Left hindlimb (tissue), 1 donor: ENCODE data around the gene STXBP1.

ENCODE experiments used
- DNase-seq: peaks from one replicate; pipeline ENCODE4 v3.0.0-alpha.2; 2018

STXBP1 gene

GRCh38 chr9:127716412-127716811 is 104.3 kb downstream of the STXBP1 start:
- DNase-seq, result no peak

- DNase-seq, result no peak
These were observed 105.7 kb downstream of the STXBP1 start for GRCh38 chr9:127717766-127718165.

GRCh38 chr9:127720031-127720864 is 108.2 kb downstream of the STXBP1 start:
- no peak for DNase-seq

DNA sequence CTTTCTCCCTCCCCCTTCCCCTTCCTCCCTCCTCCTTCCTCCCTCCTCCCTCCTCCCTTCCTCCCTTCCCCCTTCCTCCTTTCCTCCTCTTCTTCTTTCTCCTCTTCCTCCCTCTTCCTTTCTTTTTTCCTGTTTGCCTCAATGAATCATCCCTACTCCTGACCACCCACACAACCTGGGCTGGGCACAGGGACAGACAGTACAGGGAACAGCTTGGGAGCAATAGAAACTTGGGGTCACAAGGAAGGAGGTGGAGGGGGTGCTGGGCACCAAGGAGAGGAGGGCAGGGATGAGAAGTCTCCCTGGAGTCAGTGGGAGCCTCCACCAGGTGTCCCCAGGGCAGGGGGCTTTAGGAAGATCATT is 108.8 kb downstream of the STXBP1 start:
- no peak for DNase-seq

DNA sequence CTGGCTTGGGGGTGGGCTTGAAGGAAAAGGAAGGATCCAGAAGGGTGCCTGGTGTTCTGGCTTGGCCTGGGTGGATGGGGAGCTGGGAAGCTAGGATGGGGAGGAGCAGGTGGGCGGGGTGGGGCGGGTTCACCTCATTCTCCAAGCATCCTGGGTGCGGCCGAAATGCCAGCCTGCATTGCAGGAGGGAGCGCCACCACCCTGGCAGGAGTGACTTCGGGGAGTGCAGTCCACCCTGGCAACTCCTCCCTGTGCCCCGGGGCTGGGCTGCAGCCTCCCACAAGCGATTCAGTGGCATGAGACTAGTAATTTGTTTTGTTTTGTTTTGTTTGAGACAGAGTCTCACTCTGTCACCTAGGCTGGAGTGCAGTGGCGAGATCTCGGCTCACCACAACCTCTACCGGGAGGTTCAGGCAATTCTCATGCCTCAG is 109.3 kb downstream of the STXBP1 start:
- no peak for DNase-seq

- no peak for DNase-seq
These were observed 110.1 kb downstream of the STXBP1 start for GRCh38 chr9:127722055-127722745.

DNA sequence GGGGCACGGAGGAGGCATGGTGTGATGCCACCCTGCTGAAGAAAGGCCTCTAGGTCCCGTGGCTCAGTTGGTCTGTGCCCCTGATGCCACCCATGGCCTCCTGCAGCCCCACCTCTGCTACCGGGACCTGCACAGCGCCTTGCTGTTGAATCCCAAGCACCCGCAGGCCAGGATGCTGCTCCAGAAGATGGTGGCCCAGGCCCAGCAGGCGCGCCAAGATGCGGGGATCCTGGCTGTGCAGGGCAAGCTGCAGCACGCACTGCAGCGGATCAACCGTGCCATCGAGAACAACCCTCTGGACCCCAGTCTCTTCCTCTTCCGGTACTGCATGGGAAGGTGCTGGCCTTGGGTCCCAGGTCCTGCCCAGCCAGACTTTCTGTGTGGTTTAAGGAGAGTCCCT is 110.9 kb downstream of the STXBP1 start:
- DNase-seq, result no peak

- no peak for DNase-seq
These were observed 111.4 kb downstream of the STXBP1 start for GRCh38 chr9:127723444-127723843.

DNA sequence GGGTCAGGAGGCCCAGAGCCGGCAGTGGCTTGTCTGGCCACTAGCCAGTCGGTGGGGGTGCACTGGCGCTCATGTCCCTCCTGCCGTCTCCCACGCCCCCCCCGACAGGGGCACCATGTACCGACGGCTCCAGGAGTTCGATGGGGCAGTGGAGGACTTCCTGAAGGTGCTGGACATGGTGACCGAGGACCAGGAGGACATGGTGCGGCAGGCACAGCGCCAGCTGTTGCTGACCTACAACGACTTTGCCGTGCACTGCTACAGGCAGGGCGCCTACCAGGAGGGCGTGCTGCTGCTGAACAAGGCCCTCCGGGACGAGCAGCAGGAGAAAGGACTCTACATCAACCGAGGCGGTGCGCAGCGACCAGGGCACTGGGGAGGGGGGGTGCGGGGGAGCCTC is 111.9 kb downstream of the STXBP1 start:
- DNase-seq, result no peak

DNA sequence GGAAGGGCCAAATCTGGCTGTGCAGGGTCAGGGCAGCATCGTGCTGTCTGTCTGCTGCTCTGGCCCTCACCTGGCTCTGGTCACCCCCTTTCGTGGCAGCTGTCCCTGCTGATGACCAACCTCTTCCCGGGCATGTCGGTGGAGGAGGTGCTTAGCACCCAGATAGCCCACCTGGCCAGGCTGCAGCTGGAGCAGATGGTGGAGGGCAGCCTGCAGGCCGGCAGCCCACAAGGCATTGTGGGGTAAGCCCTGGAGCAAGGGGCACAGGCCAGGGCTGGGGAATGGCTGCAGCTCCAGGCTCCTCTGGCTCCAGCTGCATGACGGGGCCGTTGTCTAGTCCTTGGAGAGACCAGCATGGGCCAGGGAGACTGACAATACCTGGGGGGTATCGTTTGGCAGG is 114.8 kb downstream of the STXBP1 start:
- DNase-seq, result no peak

- no peak for DNase-seq
These were observed 116.7 kb downstream of the STXBP1 start for GRCh38 chr9:127728808-127729207.

- DNase-seq, result no peak
These were observed 117.6 kb downstream of the STXBP1 start for GRCh38 chr9:127729522-127730256.

DNA sequence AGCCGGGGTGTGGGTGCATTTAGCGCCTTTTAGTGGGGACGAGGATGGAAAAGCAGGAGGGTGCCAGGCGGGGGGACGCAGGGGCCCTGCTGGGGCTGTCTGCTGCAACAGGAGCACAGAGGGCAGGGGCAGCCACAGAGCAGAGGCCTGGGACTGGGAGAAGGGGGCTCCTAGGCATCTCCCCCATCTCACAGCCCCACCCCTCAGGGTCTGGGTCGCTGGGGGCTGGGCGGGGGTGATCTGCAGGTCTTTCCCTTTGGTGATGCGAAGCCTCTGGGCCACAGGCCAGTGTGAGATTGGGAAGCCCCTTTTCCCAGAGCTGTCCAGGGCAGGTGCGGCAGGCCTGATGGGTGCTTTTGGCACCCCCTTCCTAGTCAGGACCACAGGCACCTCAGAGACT is 118.2 kb downstream of the STXBP1 start:
- DNase-seq, result no peak

GRCh38 chr9:127730799-127731410 is 118.8 kb downstream of the STXBP1 start:
- no peak for DNase-seq

- DNase-seq, result no peak
These were observed 119.9 kb downstream of the STXBP1 start for GRCh38 chr9:127731938-127732337.

DNA sequence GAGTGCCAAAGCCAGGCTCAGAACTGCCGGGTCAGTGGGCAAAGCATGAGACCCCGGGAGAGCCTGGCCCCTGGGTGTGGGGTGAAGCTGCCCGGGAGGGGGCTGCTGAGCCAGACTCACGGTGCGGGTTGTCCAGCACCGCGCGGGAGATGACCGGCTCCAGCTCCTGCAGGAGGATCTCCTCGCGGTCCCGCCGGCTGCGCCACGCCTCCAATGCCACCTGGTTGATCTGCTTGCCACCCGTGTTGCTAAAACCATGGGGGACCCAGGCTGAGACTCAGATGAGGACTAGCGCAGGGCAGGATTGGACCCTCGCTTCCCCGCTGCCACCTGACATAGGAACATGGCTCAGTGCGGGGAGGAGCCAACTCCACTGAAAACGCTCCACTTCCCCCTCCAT is 120.4 kb downstream of the STXBP1 start:
- DNase-seq, result no peak

GRCh38 chr9:127733614-127734013 is 121.5 kb downstream of the STXBP1 start:
- DNase-seq, result no peak

DNA sequence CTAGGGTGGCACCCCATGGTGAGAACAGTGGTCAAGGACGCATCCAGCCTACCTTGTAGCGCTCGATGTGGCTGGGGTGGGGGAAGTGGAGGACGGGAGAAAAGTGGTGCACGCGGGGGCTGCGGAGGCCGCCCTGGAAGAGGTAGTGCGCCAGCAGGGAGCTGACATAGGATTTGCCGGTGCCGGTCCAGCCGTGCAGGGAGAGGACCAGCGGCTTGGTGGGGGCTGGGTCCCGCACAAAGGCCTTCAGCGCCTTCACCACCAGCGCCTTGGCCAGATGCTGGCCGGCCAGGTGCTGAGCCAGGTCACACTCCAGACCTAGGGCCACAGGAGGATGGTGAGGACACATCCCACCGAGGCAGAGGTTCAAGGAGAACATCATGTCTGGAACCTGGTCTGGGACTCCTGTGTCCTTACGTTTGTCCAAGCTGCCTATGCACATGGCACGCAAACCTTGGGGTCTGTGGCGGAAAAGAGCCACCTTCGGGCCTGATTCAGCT is 122.2 kb downstream of the STXBP1 start:
- no peak for DNase-seq

- peak; percentile 99 for DNase-seq
These were observed 122.9 kb downstream of the STXBP1 start, which contains the start of gene TOR2A for GRCh38 chr9:127734747-127735529. TOR2A (minus strand) TSS chr9:127735294; CDS start chr9:127735270, 24 bp downstream.

DNA sequence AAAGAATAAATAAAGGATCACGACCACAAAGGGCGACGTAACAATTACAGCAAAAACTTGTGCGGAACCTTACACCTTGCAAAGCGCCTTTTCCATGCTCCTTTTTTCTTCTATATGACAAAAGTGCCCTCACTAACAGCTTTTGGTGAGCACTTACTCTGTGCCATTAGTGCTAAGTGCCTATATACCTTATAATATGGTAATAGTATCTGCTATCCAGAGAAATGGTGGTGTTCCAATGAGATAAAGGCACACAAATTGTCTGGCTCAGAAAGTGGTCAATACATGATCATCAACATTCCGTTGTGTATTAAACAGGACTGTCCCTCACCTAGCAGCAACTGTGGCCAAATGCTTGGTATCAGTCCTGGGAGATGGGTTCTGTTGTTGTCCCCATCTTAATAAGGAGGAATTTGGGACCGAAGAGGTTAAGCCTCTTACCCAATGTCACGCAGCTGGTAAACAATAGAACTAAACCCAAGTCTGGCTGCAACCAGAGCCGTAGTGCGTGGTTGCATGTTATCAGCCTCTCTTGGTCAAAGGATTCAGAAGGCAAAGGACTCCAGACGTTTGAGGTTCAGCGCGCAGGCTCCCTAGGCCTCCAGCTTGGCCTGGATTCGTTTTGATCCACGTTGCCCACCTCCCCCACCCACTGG is 123.6 kb downstream of the STXBP1 start:
- no peak for DNase-seq

GRCh38 chr9:127738666-127739065 is 126.6 kb downstream of the STXBP1 start:
- no peak for DNase-seq
